GM04503 (cell line): ENCODE results near the gene TAOK1.
"Not testable (repeated sequence)": the region's sequence is repeated elsewhere in the genome, so short reads cannot be mapped to it uniquely, and the experiment has no call there.

Experiments
- DNase-seq: peaks from one replicate; pipeline ENCODE4 v3.0.0-alpha.2; 2012; ENCODE audit warnings: low read depth

Gene TAOK1

GRCh38 chr17:29445844-29446243, 55.7 kb downstream of the TAOK1 start:
- no peak for DNase-seq

GRCh38 chr17:29449865-29450671, 59.9 kb downstream of the TAOK1 start:
- no peak for DNase-seq

- no peak for DNase-seq
Observed at GRCh38 chr17:29451121-29451742, 61.1 kb downstream of the TAOK1 start.

GRCh38 chr17:29458066-29458465, 67.9 kb downstream of the TAOK1 start:
- no peak for DNase-seq

GRCh38 chr17:29461483-29462206, 71.5 kb downstream of the TAOK1 start:
- DNase-seq: no peak

GRCh38 chr17:29469276-29469675, 79.1 kb downstream of the TAOK1 start:
- no peak for DNase-seq

- DNase-seq: not testable (repeated sequence)
Observed at GRCh38 chr17:29473437-29473836, 83.3 kb downstream of the TAOK1 start.

- no peak for DNase-seq
Observed at GRCh38 chr17:29474297-29474696, 84.1 kb downstream of the TAOK1 start.

- DNase-seq: no peak
Observed at GRCh38 chr17:29475891-29476290, 85.7 kb downstream of the TAOK1 start.

GRCh38 chr17:29480249-29480928, 90.2 kb downstream of the TAOK1 start:
- DNase-seq: not testable (repeated sequence)

- DNase-seq: no peak
Observed at GRCh38 chr17:29483503-29483902, 93.3 kb downstream of the TAOK1 start.

- peak; percentile 27 for DNase-seq
Observed at GRCh38 chr17:29495011-29495410, 104.8 kb downstream of the TAOK1 start.

GRCh38 chr17:29504711-29505110, 114.5 kb downstream of the TAOK1 start:
- DNase-seq: no peak

GRCh38 chr17:29505836-29506235, 115.7 kb downstream of the TAOK1 start:
- DNase-seq: no peak

- no peak for DNase-seq
Observed at GRCh38 chr17:29510953-29511352, 120.8 kb downstream of the TAOK1 start.

GRCh38 chr17:29514792-29515191, 124.6 kb downstream of the TAOK1 start:
- DNase-seq: no peak

GRCh38 chr17:29518359-29518758, 128.2 kb downstream of the TAOK1 start:
- no peak for DNase-seq

GRCh38 chr17:29524692-29525091, 134.5 kb downstream of the TAOK1 start:
- no peak for DNase-seq

- no peak for DNase-seq
Observed at GRCh38 chr17:29526322-29526721, 136.2 kb downstream of the TAOK1 start.

- DNase-seq: no peak
Observed at GRCh38 chr17:29533976-29534375, 143.8 kb downstream of the TAOK1 start.

- no peak for DNase-seq
Observed at GRCh38 chr17:29544066-29544465, 153.9 kb downstream of the TAOK1 start.

- DNase-seq: no peak
Observed at GRCh38 chr17:29546085-29546484, 155.9 kb downstream of the TAOK1 start.
